Measurements from ENCODE around the gene DNAH7.

- TF ChIP-seq CTCF (IDR thresholded peaks at IDR 0.05) (no peak), POLR2A (IDR thresholded peaks at IDR 0.05) (no peak)
Measured at GRCh38 chr2:195838002-195838401, 230.6 kb downstream of the DNAH7 start.
